HepG2 (cell line): ENCODE data around the gene ORC2. TPM values are rescaled to one million over a fixed set of nuclear protein-coding genes. Genes with fewer than 3 reads are reported as not detected.

Experiments used
- ARHGAP35 ChIP-seq: sonication (generic); formaldehyde crosslinking; IDR thresholded peaks from 2 replicates; pipeline ENCODE4 v1.9.0; 2022; ENCODE audit warnings: mild to moderate bottlenecking, inconsistent platforms, moderate library complexity, missing genetic modification reagents, borderline replicate concordance
- HES4 ChIP-seq: sonication (generic); formaldehyde crosslinking; IDR thresholded peaks from 2 replicates; pipeline ENCODE4 v1.9.0; 2021; ENCODE audit warnings: mild to moderate bottlenecking, missing genetic modification reagents, borderline replicate concordance
- HOXA7 ChIP-seq: sonication (generic); formaldehyde crosslinking; IDR thresholded peaks from 2 replicates; pipeline ENCODE4 v1.8.1; 2022; ENCODE audit warnings: mild to moderate bottlenecking, missing genetic modification reagents, moderate library complexity
- MBNL3 ChIP-seq: fragments of 250-450 bp; sonication (Bioruptor Pico); conservative IDR thresholded peaks from 2 replicates; pipeline ENCODE4 v1.8.0; 2022; ENCODE audit warnings: mild to moderate bottlenecking, inconsistent platforms
- NFE2L1 ChIP-seq: sonication (generic); formaldehyde crosslinking; IDR thresholded peaks from 2 replicates; pipeline ENCODE4 v1.4.0; 2020; ENCODE audit warnings: missing genetic modification reagents, mild to moderate bottlenecking, borderline replicate concordance
- NFIC ChIP-seq: IDR thresholded peaks from 2 replicates; pipeline ENCODE4 v1.6.1; 2012; ENCODE audit warnings: mild to moderate bottlenecking, low read length, inconsistent platforms
- NR1H2 ChIP-seq: sonication (generic); formaldehyde crosslinking; IDR thresholded peaks from 2 replicates; pipeline ENCODE4 v1.8.1; 2022; ENCODE audit warnings: low read depth, missing genetic modification reagents, borderline replicate concordance
- PRMT3 ChIP-seq: sonication (generic); formaldehyde crosslinking; IDR thresholded peaks from 2 replicates; pipeline ENCODE4 v1.8.1; 2022; ENCODE audit warnings: low read depth, mild to moderate bottlenecking, moderate library complexity, missing genetic modification reagents, borderline replicate concordance
- REXO4 ChIP-seq: sonication (generic); formaldehyde crosslinking; IDR thresholded peaks from 2 replicates; pipeline ENCODE4 v1.8.0; 2022; ENCODE audit warnings: missing genetic modification reagents, mild to moderate bottlenecking, borderline replicate concordance
- ZFAT ChIP-seq: sonication (generic); formaldehyde crosslinking; conservative IDR thresholded peaks from 2 replicates; pipeline ENCODE4 v1.8.1; 2023; ENCODE audit warnings: missing genetic modification reagents, inconsistent platforms
- ZNF205 ChIP-seq: IDR thresholded peaks from 2 replicates; pipeline ENCODE4 v1.6.1; 2018; ENCODE audit warnings: missing biosample characterization, missing genetic modification reagents
- ZNF563 ChIP-seq: sonication (generic); formaldehyde crosslinking; IDR thresholded peaks from 2 replicates; pipeline ENCODE4 v1.8.0; 2022; ENCODE audit warnings: mild to moderate bottlenecking, moderate library complexity, missing genetic modification reagents
- ZNF614 ChIP-seq: IDR thresholded peaks from 2 replicates; pipeline ENCODE4 v1.6.1; 2018; ENCODE audit warnings: missing biosample characterization, missing genetic modification reagents, inconsistent platforms, borderline replicate concordance
- ZNF674 ChIP-seq: sonication (generic); formaldehyde crosslinking; IDR thresholded peaks from 2 replicates; pipeline ENCODE4 v1.5.0; 2020; ENCODE audit warnings: low read depth, mild to moderate bottlenecking, missing genetic modification reagents
- ZNF75D ChIP-seq: sonication (generic); formaldehyde crosslinking; IDR thresholded peaks from 2 replicates; pipeline ENCODE4 v1.8.1; 2023; ENCODE audit warnings: missing genetic modification reagents, mild to moderate bottlenecking, borderline replicate concordance
- ZSCAN9 ChIP-seq: IDR thresholded peaks from 2 replicates; pipeline ENCODE4 v1.6.1; 2016; ENCODE audit warnings: borderline replicate concordance
- polyA plus RNA-seq, 8 experiments: library from polyadenylated mRNA; depleted of rRNA in 3 of 8; stranded (reverse) in 7 of 8; unstranded in 1 of 8; fragments of >200 nt; fragmentation: Illumina TruSeq in 4 of 8; extraction: Trizol in 4 of 8; gene quantifications; 2 replicates each; pipeline versions ENCODE4 v1.2.1 to v1.2.3, GENCODE V29; 2011 to 2016; ENCODE audit warnings: low read depth in 4 of 8, missing spikeins in 1 of 8, mixed read lengths in 1 of 8; ENCODE audit not compliant: insufficient read depth in 1 of 8
- total RNA-seq, 5 experiments: library from RNA; depleted of rRNA; stranded (reverse); fragments of >200 nt; fragmentation: Illumina TruSeq; extraction: Trizol; gene quantifications; 2 replicates each; pipeline ENCODE4 v1.2.3, GENCODE V29; 2016; ENCODE audit warnings: low read depth in 1 of 5
- TF ChIP-seq, protein P1 (sequence below): sonication (generic); formaldehyde crosslinking; IDR thresholded peaks from 2 replicates; pipeline ENCODE4 v1.5.1; 2020; ENCODE audit warnings: mild to moderate bottlenecking, moderate library complexity, missing genetic modification reagents
- TF ChIP-seq, protein P2 (sequence below): sonication (generic); formaldehyde crosslinking; IDR thresholded peaks from 2 replicates; pipeline ENCODE4 v1.8.1; 2023; ENCODE audit warnings: mild to moderate bottlenecking, missing genetic modification reagents
- TF ChIP-seq, protein P3 (sequence below): sonication (generic); formaldehyde crosslinking; IDR thresholded peaks from 2 replicates; pipeline ENCODE4 v1.5.1; 2020; ENCODE audit warnings: missing genetic modification reagents, mild to moderate bottlenecking, borderline replicate concordance
- TF ChIP-seq, protein P4 (sequence below): sonication (generic); formaldehyde crosslinking; IDR thresholded peaks from 2 replicates; pipeline ENCODE4 v1.4.0; 2020; ENCODE audit warnings: mild to moderate bottlenecking, low read depth, missing genetic modification reagents
- TF ChIP-seq, protein P5 (sequence below): sonication (generic); formaldehyde crosslinking; IDR thresholded peaks from 2 replicates; pipeline ENCODE4 v1.5.0; 2020; ENCODE audit warnings: missing genetic modification reagents

The ORC2 gene
- total and polyA plus RNA-seq, 2 of the 13 experiments (the other 11 are each of a cell fraction or from before 2014, with no cell fraction given) = 19.3 to 73.5 TPM

GRCh38 chr2:200888704-200889625 lies 74.5 kb downstream of the ORC2 start, which contains the start of the genes NIF3L1 and PPIL3 (continued):
- TF ChIP-seq, protein P1, sequence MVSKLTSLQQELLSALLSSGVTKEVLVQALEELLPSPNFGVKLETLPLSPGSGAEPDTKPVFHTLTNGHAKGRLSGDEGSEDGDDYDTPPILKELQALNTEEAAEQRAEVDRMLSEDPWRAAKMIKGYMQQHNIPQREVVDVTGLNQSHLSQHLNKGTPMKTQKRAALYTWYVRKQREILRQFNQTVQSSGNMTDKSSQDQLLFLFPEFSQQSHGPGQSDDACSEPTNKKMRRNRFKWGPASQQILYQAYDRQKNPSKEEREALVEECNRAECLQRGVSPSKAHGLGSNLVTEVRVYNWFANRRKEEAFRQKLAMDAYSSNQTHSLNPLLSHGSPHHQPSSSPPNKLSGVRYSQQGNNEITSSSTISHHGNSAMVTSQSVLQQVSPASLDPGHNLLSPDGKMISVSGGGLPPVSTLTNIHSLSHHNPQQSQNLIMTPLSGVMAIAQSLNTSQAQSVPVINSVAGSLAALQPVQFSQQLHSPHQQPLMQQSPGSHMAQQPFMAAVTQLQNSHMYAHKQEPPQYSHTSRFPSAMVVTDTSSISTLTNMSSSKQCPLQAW = no peak; the same call in none of the 2 replicates
- TF ChIP-seq ZNF75D = no peak
- TF ChIP-seq, protein P2, sequence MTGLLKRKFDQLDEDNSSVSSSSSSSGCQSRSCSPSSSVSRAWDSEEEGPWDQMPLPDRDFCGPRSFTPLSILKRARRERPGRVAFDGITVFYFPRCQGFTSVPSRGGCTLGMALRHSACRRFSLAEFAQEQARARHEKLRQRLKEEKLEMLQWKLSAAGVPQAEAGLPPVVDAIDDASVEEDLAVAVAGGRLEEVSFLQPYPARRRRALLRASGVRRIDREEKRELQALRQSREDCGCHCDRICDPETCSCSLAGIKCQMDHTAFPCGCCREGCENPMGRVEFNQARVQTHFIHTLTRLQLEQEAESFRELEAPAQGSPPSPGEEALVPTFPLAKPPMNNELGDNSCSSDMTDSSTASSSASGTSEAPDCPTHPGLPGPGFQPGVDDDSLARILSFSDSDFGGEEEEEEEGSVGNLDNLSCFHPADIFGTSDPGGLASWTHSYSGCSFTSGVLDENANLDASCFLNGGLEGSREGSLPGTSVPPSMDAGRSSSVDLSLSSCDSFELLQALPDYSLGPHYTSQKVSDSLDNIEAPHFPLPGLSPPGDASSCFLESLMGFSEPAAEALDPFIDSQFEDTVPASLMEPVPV = peak; percentile 94
- 0 out of 2 replicates have a peak, but pooled peaks have one; percentile 19 for TF ChIP-seq PRMT3
- TF ChIP-seq, protein P3, sequence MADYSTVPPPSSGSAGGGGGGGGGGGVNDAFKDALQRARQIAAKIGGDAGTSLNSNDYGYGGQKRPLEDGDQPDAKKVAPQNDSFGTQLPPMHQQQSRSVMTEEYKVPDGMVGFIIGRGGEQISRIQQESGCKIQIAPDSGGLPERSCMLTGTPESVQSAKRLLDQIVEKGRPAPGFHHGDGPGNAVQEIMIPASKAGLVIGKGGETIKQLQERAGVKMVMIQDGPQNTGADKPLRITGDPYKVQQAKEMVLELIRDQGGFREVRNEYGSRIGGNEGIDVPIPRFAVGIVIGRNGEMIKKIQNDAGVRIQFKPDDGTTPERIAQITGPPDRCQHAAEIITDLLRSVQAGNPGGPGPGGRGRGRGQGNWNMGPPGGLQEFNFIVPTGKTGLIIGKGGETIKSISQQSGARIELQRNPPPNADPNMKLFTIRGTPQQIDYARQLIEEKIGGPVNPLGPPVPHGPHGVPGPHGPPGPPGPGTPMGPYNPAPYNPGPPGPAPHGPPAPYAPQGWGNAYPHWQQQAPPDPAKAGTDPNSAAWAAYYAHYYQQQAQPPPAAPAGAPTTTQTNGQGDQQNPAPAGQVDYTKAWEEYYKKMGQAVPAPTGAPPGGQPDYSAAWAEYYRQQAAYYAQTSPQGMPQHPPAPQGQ (CRISPR knock-in tag) = no peak
- TF ChIP-seq, protein P4, sequence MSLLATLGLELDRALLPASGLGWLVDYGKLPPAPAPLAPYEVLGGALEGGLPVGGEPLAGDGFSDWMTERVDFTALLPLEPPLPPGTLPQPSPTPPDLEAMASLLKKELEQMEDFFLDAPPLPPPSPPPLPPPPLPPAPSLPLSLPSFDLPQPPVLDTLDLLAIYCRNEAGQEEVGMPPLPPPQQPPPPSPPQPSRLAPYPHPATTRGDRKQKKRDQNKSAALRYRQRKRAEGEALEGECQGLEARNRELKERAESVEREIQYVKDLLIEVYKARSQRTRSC (CRISPR knock-in tag) = no peak; the same call in 1 of the 2 replicates
- peak; percentile 56; the same call in 1 of the 2 replicates for TF ChIP-seq REXO4 (CRISPR knock-in tag)
- TF ChIP-seq ZNF563 (CRISPR knock-in tag) = 0 out of 2 replicates have a peak, but pooled peaks have one; percentile 63
- TF ChIP-seq NR1H2 (CRISPR knock-in tag) = no peak; the same call in 1 of the 2 replicates
- no peak for TF ChIP-seq MBNL3 (CRISPR knock-in tag)
- peak; percentile 80 for TF ChIP-seq ZSCAN9 (CRISPR knock-in tag)
- peak; percentile 89 for TF ChIP-seq NFIC
- TF ChIP-seq ARHGAP35 (CRISPR knock-in tag) = no peak; the same call in 1 of the 2 replicates
- peak; percentile 85 for TF ChIP-seq ZNF614 (CRISPR knock-in tag)
- 0 out of 2 replicates have a peak, but pooled peaks have one; percentile 48 for TF ChIP-seq HES4 (CRISPR knock-in tag)
- no peak for TF ChIP-seq NFE2L1
- no peak for TF ChIP-seq HOXA7 (CRISPR knock-in tag)
- TF ChIP-seq ZNF674 (CRISPR knock-in tag) = no peak
- TF ChIP-seq, protein P5, sequence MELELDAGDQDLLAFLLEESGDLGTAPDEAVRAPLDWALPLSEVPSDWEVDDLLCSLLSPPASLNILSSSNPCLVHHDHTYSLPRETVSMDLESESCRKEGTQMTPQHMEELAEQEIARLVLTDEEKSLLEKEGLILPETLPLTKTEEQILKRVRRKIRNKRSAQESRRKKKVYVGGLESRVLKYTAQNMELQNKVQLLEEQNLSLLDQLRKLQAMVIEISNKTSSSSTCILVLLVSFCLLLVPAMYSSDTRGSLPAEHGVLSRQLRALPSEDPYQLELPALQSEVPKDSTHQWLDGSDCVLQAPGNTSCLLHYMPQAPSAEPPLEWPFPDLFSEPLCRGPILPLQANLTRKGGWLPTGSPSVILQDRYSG (CRISPR knock-in tag) = no peak; the same call in 1 of the 2 replicates
- peak; percentile 95 for TF ChIP-seq ZFAT (CRISPR knock-in tag)
- TF ChIP-seq ZNF205 (CRISPR knock-in tag) = peak; percentile 94
